ENCODE data around the gene ULK4. TPM values are rescaled to one million over a fixed set of nuclear protein-coding genes. Genes with fewer than 3 reads are reported as not detected.

ULK4 gene
- total RNA-seq, 1 experiment from 2014 or later, result 4.2 TPM

GRCh38 chr3:41708176-41708575 is 253.7 kb downstream of the ULK4 start:
- Histone ChIP-seq H3K27me3 (replicated peaks; ENCODE audit: control insufficient read depth, insufficient read depth, low read length) (no peaks in the 10 kb centered on the region), H3K9me3 (no peaks in the 10 kb centered on the region), H3K4me3 (ENCODE audit: low read depth, low read length) (no peak overlapping the region), H3K4me1 (no peaks in the 10 kb centered on the region), H3K36me3 (ENCODE audit: control insufficient read depth, insufficient read depth, low read length) (no peaks in the 10 kb centered on the region)
- no peaks in the 10 kb centered on the region for H3K36me3 Mint-ChIP-seq (ENCODE audit: insufficient read depth, unreplicated experiment)
- intact Hi-C loops (cut with micrococcal nuclease; ENCODE audit: unreplicated experiment), result no loop called here
- no peak overlapping the region for H3K4me3 Mint-ChIP-seq (ENCODE audit: unreplicated experiment)
- H3K27me3 Mint-ChIP-seq (ENCODE audit: insufficient read depth, unreplicated experiment), result no peaks in the 10 kb centered on the region
- TF ChIP-seq, protein P1, sequence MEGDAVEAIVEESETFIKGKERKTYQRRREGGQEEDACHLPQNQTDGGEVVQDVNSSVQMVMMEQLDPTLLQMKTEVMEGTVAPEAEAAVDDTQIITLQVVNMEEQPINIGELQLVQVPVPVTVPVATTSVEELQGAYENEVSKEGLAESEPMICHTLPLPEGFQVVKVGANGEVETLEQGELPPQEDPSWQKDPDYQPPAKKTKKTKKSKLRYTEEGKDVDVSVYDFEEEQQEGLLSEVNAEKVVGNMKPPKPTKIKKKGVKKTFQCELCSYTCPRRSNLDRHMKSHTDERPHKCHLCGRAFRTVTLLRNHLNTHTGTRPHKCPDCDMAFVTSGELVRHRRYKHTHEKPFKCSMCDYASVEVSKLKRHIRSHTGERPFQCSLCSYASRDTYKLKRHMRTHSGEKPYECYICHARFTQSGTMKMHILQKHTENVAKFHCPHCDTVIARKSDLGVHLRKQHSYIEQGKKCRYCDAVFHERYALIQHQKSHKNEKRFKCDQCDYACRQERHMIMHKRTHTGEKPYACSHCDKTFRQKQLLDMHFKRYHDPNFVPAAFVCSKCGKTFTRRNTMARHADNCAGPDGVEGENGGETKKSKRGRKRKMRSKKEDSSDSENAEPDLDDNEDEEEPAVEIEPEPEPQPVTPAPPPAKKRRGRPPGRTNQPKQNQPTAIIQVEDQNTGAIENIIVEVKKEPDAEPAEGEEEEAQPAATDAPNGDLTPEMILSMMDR (IDR thresholded peaks at IDR 0.05; ENCODE audit: insufficient read depth in 1 of 2, low read depth in 1 of 2, low read length in 1 of 2, severe bottlenecking in 1 of 2, unreplicated experiment in 1 of 2), result no peak
- POLR2A ChIA-PET, result no interaction called here
- no TSS peak for BruUV-seq (replicated peaks)
- DNase-seq, result no peak
- CTCF ChIA-PET, result no interaction called here
- H3K27ac Mint-ChIP-seq (ENCODE audit: unreplicated experiment), result no peak overlapping the region
- H3K4me1 Mint-ChIP-seq (ENCODE audit: low read depth, unreplicated experiment), result no peaks in the 10 kb centered on the region
- no peaks in the 10 kb centered on the region for H3K9me3 Mint-ChIP-seq (ENCODE audit: unreplicated experiment)

- Mint-ChIP-seq H3K27ac (ENCODE audit: unreplicated experiment) (no peak overlapping the region), H3K9me3 (ENCODE audit: unreplicated experiment) (no peaks in the 10 kb centered on the region), H3K36me3 (ENCODE audit: insufficient read depth, unreplicated experiment) (no peaks in the 10 kb centered on the region), H3K27me3 (ENCODE audit: insufficient read depth, unreplicated experiment) (no peaks in the 10 kb centered on the region), H3K4me1 (ENCODE audit: low read depth, unreplicated experiment) (no peaks in the 10 kb centered on the region), H3K4me3 (ENCODE audit: unreplicated experiment) (no peak overlapping the region)
- TF ChIP-seq, protein P1 (IDR thresholded peaks at IDR 0.05; ENCODE audit: insufficient read depth in 1 of 2, low read depth in 1 of 2, low read length in 1 of 2, severe bottlenecking in 1 of 2, unreplicated experiment in 1 of 2), result no peak
- POLR2A ChIA-PET, result no interaction called here
- BruUV-seq (replicated peaks), result no TSS peak
- no peak for DNase-seq
- no peaks in the 10 kb centered on the region for H3K36me3 ChIP-seq (ENCODE audit: control insufficient read depth, insufficient read depth, low read length)
- no peak overlapping the region for H3K4me3 ChIP-seq (ENCODE audit: low read depth, low read length)
- no peaks in the 10 kb centered on the region for H3K27me3 ChIP-seq (replicated peaks; ENCODE audit: control insufficient read depth, insufficient read depth, low read length)
- CTCF ChIA-PET, result no interaction called here
- no peaks in the 10 kb centered on the region for H3K9me3 ChIP-seq
- no peaks in the 10 kb centered on the region for H3K4me1 ChIP-seq
- intact Hi-C loops (cut with micrococcal nuclease; ENCODE audit: unreplicated experiment), result no loop called here
Measured at GRCh38 chr3:41705893-41706292, 256.0 kb downstream of the ULK4 start.

DNA sequence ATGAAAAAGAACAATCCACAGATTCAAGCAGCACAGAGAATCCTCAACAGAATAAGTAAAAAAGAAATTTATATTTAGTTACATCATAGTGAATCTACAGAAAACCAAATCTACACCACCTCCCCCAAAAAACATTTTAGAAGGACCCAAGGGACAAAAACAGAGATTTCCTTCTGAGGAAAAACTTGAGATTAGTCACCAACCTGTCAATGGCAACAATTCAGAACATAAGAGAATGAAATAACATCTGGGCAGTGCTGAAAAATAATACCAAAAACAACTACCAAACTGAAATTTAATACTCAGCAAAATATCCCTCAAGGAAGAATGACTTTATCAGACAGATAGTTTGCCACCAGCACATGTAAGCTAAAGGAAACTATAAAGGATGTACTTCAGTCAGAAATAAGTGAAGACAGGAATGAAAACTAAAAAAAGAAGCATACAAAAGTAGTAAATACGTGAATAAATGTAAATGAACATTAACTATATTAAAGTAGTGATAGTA is 260.7 kb downstream of the ULK4 start:
- Mint-ChIP-seq H3K9me3 (ENCODE audit: unreplicated experiment) (no peaks in the 10 kb centered on the region), H3K4me1 (ENCODE audit: low read depth, unreplicated experiment) (no peaks in the 10 kb centered on the region), H3K4me3 (ENCODE audit: unreplicated experiment) (no peak overlapping the region), H3K27me3 (ENCODE audit: insufficient read depth, unreplicated experiment) (no peaks in the 10 kb centered on the region), H3K36me3 (ENCODE audit: insufficient read depth, unreplicated experiment) (no peaks in the 10 kb centered on the region), H3K27ac (ENCODE audit: unreplicated experiment) (no peak overlapping the region)
- no peaks in the 10 kb centered on the region for H3K27me3 ChIP-seq (replicated peaks; ENCODE audit: control insufficient read depth, insufficient read depth, low read length)
- DNase-seq, result no peak
- ChIA-PET POLR2A (no interaction called here), CTCF (no interaction called here)
- intact Hi-C loops (cut with micrococcal nuclease; ENCODE audit: unreplicated experiment), result no loop called here
- no peaks in the 10 kb centered on the region for H3K9me3 ChIP-seq
- TF ChIP-seq, protein P1 (IDR thresholded peaks at IDR 0.05; ENCODE audit: insufficient read depth in 1 of 2, low read depth in 1 of 2, low read length in 1 of 2, severe bottlenecking in 1 of 2, unreplicated experiment in 1 of 2), result no peak
- H3K4me1 ChIP-seq, result no peaks in the 10 kb centered on the region
- no peaks in the 10 kb centered on the region for H3K36me3 ChIP-seq (ENCODE audit: control insufficient read depth, insufficient read depth, low read length)
- BruUV-seq (replicated peaks), result no TSS peak
- no peak overlapping the region for H3K4me3 ChIP-seq (ENCODE audit: low read depth, low read length)
